ENCODE data around the gene TMEM163.
A peak's percentile ranks its signal among the peaks of the same experiment; 100 is the strongest.
"Not testable (repeated sequence)": the region's sequence is repeated elsewhere in the genome, so short reads cannot be mapped to it uniquely, and the experiment has no call there.

The TMEM163 gene

DNA sequence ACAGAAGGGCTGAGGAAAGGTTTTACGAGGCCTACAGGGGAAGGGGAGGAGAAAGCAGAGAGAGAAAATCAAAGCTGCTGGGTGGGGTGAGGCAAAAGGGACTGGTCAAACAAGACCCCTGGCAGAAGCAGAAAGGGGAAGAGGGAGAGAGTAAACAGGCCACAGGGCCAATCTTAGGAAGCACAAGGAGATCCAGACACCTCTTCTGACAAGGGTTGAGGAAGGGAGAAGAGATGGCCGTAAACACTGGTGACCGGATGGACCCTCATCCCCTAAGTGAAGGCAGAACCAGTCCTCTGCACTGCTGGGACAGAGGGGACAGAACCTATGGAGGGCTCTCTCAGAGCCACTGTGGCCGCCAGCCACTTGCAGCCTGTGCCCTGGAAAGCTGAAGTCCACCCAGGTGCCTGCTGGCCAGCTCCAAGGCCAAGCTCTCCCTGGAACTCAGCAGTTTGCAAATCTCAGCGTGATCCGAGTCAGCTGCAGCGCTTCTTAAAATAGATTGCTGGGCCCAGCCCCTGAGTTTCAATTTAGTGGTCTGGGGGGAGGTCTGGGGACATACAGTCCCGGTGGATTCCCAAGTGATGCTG lies 108.8 kb downstream of the TMEM163 start:
- no peak for DNase-seq

DNA sequence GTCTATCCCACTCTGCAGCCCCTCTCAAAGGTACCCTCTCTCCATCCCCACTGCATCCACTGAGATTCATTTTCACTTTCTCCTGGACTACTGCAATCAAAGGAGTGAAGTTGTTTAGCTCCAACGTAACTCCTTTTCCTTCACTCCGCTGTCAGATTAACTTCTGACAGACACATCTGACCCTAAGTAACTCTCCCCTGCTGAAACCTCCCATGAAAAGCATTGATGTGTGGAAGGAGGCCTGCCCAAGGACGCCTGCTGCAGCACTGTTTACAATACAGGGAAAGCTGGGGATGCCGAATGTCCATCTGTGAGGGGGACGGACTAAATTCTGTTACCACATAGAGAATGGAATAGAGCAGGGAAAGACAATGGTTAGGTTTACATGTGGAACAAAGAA lies 114.8 kb downstream of the TMEM163 start:
- DNase-seq = no peak

DNA sequence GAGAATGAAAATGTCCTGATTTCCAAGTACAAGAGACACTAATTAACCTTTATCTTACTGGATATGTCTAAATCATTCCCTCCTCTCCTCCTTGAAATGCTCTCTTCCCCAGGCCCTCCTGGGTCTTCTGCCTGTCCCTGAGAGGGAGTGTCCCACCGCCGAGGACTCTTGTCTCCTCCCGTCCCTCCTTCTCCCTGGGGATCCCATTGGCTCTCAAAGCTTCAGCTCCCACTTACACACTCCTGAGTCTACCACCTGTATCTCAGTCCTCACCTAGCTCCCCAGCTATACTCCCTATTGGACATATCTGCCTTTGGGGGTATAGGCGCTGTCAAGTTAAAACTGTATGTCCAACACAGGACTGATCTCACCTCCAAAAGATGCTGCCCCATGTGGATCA lies 116.1 kb downstream of the TMEM163 start:
- no peak for DNase-seq

DNA sequence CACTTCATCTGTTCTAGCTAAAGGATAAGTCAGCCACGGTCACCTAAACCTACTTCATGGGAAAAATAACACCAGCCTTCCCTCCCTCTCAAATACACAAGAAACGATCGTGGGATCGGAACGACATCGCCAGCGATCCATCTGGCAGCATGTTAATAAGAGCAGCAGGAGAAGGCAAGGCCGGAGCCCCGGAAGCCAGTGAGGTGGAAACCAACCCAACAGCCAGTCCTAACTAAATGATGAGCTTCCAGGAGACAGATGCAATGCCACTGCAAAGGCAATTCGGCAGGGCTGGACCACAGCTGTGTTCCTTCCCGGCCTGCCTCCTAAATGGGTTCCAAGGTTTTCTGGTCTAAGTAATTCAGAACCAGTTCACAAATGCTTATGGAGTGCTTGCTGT lies 117.5 kb downstream of the TMEM163 start:
- no peak for DNase-seq

DNA sequence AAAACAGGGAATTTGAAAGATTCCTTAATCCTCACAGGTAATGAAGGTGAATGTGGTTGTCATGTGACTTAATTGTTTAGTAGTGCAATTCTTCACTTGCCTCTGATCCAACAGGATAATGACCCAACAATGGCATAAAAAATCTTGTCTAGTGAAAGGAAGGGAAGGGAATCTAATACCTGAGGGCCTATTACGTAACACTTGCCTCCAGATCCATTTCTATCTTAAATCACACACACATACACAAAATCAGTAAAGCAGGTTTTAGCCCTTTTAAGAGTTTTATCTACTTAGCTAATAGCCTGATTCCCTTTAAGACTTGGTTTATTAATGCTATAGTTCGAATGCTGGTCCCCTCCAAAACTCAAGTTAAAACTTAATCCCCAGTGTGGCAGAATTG lies 118.6 kb downstream of the TMEM163 start:
- DNase-seq = no peak

DNA sequence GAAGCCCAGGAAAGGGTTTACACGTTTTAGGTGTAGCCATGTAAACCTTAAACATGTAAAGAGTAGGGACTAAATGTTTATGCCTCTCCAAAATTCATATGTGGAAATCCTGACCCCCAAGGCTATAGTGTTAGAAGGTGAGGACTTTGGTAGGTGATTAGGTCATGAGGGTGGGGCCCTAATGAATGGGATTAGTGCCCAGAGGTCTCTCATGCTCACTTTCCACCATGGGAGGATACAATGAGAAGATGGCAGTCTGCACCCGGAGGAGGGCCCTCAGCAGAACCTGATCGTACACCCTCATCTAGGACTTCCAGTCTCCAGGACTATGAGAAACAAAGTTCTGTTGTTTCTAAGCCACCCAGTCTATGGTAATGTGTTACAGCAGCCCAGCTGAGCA lies 119.6 kb downstream of the TMEM163 start:
- no peak for DNase-seq

DNA sequence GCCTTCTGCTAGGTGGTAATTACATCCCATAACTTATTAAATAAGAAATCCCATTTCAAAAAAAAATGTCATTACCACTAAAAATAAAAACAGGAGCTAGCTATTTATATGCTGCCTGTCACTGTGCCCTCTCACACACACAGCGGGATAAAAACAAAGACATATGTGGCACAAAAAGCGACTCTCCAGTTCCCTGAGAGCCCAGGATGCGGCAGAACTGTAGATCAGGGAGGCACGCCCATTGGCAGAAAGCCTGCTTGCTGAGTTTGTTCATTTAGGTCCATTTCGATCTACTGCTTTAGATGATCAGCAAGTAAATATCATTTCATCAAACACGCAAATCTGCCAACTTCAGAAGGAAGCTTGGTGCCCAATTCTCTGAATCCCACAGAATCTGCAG lies 124.4 kb downstream of the TMEM163 start:
- no peak for DNase-seq

DNA sequence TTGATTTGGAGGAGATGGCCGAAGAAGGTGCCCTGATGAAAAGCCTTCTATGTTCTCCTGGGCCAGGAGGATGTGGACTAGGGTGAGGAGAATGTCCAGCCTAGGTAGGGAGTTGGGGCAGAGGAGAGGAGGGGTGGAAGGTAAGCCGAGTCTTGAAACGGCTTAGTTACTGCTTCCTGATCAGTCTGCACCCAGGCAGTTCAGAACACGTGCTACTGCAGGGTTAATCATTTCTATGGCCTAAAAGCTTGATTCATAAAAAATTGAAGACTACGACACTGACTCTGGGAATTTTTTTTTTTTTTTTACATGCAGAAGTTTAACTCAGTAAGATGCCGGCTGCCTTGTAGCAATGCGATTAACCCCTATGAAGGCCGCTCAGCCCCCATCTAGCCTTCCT lies 125.3 kb downstream of the TMEM163 start:
- no peak for DNase-seq

DNA sequence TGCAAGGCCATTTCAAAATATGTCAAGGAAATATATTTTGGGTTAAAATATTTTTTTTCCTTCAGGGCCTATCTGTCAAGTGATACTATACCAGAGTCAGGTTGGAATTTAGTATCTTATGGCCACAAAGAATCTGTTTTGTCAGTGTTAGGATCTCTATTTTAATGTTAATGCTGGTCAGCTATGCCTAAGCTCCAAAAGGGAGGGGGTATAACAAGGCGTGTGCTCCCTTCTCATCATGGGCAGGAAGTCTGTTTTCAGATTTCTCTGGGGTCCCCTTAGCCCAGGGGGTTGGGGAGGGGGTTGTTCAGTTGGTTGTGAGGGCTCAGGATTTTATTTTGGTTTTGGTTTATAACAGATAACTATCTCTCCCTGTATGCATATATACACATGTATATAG lies 126.4 kb downstream of the TMEM163 start:
- no peak for DNase-seq

DNA sequence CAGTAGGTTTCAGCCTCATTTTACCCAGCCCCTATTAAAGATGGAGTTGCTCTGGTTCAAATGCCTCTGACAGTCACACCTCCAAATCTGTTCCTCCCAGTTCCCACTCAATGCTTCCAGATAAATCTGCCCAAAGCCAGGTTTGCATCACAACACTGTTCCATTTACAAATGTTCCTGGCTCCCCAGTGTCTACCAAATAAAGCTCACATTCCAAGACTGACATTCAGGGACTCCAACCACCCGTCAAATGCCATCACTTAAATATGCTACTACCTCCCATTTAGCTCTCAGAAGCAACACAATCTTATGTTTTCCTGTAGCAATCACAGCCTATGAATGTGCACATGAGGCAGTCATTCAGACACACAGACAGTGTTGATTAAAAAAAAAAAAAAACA lies 127.3 kb downstream of the TMEM163 start:
- DNase-seq = no peak

DNA sequence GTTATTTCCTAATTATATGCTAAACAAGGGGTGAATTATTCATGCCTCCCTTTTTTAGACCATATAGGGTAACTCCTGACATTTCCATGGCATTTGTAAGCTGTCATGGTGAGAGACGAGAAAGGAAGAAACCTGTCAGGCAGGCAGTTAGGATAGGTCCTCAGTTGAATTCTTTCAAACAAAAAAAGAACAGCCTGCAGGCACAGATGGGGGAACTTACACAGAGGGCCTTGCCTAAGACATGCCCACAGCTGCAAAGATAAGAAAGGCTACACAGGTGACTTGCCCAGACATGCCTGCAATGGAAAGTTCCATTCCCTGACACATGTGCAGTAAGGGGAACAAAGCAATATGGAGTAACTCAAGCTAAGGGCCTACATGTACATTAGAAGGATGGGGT lies 128.1 kb downstream of the TMEM163 start:
- no peak for DNase-seq

DNA sequence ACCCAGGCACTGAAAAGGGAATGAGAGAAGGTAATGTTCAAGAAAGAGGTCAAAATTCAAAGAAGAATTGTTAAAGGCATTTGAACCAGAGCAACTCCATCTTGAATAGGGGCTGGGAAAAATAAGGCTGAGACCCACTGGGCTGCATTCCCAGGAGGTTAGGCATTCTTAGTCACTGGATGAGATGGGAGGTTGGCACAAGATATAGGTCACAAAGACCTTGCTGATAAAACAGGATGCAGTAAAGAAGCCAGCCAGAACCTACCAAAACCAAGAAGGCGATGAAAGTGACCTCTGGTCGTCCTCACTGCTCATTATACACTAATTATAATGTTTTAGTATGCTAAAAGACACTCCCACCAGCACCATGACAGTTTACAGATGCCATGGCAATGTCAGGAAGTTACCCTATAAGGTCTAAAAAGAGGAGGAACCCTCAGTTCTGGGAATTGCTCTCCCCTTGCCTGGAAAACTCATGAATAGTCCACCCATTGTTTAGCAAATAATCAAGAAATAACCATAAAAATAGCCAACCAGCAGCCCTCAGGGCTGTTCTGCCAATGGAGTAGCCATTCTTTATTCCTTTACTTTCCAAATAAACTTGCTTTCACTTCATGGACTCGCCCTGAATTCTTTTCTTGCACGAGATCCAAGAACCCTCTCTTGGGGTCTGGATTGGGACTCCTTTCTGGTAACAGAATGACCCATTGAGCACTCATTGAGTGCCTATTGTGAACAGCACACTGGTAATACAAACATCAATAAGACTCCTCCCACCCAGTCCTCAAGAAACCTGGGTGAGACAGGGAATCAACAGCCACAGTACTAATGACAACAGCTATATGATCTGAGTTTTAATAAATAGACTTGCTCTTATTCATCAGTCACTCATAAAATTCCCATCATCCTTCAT lies 129.4 kb downstream of the TMEM163 start:
- DNase-seq = not testable (repeated sequence)

DNA sequence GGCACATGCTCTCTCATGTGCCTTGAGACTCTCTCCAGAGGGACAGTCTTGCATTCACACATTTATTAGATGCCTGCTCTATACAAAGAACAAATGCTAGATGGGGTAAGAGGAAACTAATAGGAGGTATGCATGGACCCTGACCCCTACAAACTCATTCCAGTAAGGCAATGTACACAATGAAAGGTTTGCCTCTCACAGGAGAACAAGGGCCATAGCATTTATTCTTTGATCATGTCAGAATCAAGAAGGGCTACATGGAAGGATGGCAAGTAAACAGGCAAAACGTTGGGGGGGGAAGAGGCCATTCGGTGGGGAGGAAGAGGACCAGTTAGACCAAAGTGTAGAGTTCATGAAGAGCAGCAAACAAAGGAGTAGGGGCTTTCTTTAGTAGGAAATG lies 130.2 kb downstream of the TMEM163 start:
- no peak for DNase-seq

DNA sequence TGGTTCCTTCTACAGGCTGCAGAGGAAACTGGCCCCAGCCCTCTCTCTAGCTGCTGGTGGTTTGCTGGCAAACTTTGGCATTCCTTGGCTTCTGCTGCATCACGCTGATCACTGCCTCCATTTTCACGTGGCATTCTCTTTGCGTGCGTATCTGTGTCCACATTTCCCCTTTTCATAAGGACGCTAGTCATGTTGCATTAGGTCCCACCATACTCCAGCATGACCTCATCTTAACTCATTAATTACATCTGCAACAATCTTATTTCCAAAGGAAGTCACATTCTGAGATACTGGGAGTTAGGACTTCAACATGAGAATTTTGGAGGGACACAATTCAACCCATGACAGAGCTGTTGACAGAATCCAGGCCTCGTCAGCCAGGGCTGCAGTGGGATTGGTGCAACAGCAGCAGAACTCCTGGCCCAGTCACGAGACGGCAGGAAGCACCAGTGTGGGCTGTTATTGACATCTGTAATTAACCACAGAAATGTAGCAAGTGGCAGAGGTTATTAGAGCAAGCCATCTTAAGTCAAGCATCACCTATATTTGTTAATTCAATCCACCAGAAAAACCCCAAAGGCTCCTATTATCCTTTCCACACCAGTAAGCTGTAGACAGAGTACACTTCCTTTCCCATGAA lies 132.4 kb downstream of the TMEM163 start:
- peak; percentile 86 for DNase-seq

DNA sequence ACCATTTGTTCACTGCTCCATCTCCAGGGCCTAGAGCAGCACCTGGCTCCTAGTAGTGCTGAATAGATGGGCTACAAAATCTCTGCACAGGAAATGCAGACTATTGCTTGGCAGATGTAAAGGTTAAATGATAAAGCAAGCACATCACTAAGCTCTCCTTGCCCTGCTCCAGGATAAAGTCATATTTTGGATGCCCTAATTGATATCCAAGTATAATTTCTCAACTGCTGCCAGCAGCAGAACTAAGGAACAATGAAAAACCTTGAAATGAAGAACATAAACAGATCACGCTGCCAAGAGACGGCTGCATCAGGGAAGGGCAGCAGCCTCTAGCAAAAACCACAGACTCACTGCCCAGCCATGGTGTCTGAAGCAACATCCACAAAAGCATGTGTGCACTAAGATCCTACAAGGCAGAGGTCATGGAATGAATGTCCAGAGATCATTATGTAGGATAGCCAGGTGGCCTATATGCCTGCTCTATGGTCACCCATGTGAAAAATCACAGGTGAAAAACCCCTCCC lies 134.7 kb downstream of the TMEM163 start:
- peak; percentile 55 for DNase-seq

DNA sequence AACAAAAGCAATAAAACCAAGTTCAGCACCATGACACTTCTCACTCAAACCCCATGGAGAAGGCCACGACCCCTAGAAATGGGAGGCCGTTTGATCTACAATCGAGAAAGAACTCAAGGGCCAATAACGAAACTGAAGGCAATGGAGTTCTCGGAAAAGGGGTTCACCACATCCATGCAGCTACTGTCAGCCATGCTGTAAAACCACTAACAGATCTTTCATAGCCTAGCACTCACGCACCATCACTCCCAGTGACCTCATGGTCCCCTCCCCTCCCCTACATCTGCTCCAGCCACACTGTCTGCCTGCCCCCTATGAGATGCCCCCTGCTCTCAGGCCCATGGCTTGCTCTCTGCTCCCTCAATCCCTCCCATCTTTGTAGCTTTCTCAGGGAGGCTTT lies 135.3 kb downstream of the TMEM163 start:
- no peak for DNase-seq

DNA sequence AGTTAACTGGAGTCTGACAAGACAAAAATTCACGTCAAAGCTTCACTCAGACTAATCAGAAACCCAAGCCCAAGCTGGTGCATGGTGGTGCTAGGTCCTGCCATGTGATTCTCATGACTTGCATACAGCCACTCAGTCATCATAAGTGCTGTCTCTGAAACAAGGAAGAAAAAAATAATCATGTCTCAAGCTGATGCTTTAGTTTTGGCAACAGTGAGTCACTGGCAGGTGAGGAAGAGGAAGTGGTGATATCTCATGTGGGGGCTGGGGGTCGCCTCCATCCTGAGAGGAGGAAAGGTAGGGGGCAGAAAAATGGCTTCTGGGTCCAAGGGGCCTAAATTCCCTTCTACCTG lies 136.3 kb downstream of the TMEM163 start:
- peak; percentile 75 for DNase-seq

DNA sequence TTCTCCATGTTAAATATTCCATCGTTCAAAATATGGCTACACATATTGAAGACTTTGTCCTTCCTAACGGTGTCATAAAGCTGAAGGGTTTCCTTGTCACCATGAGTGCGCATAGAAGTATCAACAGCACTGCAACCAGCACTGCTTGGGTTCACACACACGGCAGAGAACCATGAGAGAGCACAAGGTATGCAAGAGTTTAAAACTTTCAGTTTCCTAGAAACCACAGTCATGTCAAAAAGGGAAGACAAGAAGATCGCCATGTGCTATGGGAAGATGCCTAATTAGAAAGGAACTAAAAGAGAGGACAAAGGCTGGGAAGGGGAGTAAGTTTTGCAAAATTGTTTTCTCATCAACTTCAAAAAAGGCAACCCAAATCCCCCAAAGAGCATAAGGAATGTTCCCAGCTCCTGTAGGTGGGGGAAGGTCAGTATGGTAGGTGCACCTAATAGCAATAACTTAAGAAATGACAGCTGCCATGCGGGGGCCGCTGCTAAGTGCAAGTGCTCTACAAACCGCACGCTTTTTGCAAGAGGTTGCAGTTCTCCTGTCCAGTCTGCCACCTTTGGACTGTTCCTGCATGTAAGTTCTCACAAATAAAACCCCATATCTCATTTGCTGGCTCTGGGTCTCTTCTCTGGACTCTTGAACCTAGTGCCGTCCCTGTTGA lies 136.8 kb downstream of the TMEM163 start:
- peak; percentile 63 for DNase-seq

DNA sequence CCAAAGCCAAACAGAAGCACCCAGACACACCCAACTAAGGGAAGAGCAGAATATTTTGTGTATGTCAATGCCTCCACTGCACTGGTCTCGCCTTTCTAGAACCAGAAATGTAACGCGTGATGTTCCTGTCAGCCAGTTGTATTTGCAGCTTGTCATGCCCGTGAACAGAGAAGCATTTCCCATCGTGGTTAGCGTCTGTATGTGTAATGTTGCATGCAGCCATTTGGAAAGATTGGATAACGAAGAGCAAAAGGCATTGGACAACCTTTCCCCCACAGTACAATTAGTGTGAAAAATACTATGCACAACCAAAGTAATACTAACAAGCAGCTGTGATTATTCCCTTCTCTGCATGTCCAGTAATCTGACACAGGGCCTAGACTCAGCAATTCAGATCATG lies 140.5 kb downstream of the TMEM163 start:
- DNase-seq = no peak

DNA sequence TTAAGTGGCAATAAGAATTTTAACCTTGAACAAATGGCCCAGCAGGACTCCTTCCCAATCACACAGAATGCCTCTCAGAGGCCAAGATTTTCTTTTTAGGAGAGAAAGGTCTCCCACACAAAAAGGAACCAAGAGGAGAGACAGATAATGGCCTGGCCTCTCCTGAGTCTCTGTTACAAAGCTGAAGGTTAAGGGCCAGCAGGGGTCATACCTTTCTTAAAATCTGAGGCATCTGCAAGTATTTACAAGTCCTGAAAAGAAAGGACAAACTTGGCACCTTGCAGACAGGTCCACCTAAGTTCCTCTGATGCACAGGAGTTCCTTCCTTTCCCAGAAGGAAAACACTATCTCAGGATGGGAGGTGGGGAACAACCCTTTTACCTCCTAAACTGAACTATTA lies 142.3 kb downstream of the TMEM163 start:
- no peak for DNase-seq

DNA sequence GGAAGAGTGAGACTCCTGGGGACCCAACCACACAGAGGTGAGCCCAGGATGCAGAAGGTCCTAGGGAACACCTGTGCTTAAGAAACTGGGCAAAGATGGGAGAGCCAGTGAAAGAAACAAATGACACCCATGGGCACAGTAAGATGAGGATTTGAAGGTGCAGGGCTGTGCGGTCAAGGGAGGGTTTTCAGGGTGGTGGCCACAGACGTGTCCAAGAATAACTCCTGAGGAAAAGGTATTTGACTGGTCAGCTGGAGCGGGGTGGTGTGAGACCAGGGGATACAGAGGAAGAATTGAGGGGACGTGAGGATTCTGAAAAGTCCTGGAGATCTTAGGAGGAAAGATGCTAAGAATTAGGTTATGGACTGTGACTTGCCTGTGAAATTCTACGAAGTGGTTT lies 142.9 kb downstream of the TMEM163 start:
- no peak for DNase-seq

DNA sequence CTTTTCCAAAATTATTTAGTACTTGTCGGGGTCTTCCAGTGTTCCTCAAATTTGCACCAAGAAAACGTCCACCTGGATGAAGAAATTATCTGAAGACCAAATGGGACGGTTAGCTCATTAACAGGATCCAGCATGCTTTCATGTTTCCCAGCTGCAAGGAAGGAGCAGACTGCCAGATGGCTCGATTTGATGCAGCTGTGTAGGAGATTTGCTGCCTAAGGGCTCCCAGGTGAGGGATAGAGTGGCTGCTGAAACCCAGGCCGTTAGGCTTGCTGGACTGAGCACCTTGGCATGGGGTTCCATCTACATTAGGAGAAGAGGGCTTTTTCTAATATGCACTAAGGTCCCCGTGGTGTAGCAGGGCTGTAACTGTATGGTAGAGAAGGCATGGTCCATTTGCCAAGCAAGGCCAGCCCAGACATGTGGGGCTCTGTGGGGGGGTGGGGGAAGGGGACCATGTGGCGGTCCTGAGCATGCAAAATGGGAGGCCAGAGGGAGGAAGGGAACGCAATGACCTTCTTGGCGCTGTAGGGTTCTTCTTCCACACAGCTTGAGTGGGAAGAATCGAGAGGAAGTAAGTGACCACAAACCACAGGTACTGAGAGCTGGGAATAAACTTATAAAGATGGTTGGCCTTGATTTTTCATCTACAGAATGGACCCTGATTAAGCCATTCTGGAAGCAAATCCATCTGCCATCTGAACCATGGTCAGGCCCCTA lies 144.0 kb downstream of the TMEM163 start:
- peak; percentile 27 for DNase-seq

DNA sequence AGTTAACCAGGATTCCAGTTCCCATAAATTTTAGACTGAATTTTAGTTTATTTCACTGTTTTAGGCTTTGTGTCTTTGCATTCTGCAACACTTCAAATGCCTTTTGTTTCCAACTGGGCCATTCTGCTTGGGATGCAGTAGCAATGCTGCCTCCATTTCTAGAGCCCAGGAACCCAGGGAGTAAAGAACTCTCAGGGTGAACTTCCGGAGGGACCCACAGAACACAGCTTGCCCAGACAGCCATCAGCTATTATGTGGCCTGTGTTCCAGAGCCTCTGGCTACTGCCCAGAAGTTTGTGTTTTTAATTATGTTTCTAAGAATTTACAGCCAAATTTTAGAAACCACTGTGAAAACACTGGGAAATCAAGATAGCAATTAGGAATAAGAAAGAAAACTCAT lies 145.1 kb downstream of the TMEM163 start:
- no peak for DNase-seq
